GM12892 (cell line): ENCODE measurements around the gene RBM8A.
A peak's percentile ranks its signal among the peaks of the same experiment; 100 is the strongest.
"Not testable (repeated sequence)": the region's sequence is repeated elsewhere in the genome, so short reads cannot be mapped to it uniquely, and the experiment has no call there.

Experiments used
- DNase-seq: peaks from one replicate; pipeline ENCODE4 v3.0.0; 2011; ENCODE audit not compliant: insufficient read length
- FAIRE-seq: peaks from 2 replicates; lab custom pipeline; 2011; peaks lifted over from hg19 to GRCh38; lab: Jason Lieb, UNC
- POLR2A ChIP-seq: IDR thresholded peaks from 2 replicates; pipeline ENCODE4 v1.6.1; 2011; ENCODE audit warnings: low read depth, low read length, control low read depth
- POLR2AphosphoS5 ChIP-seq: IDR thresholded peaks from 2 replicates; pipeline ENCODE4 v1.6.1; 2011; ENCODE audit warnings: low read depth, low read length, control low read depth
- TAF1 ChIP-seq: IDR thresholded peaks from 2 replicates; pipeline ENCODE4 v1.6.1; 2011; ENCODE audit warnings: low read depth, mild to moderate bottlenecking, control low read depth, low read length, borderline replicate concordance

Gene RBM8A

GRCh38 chr1:145927916-145928643 lies 796 bp upstream of the RBM8A start:
- FAIRE-seq (no peak), DNase-seq (no peak)
- TF ChIP-seq POLR2AphosphoS5, result no peak
- TF ChIP-seq POLR2A, result no peak
- no peak for TF ChIP-seq TAF1

GRCh38 chr1:145926686-145927062 lies 610 bp downstream of the RBM8A start:
- no peak for TF ChIP-seq POLR2AphosphoS5
- no peak for TF ChIP-seq POLR2A
- no peak for TF ChIP-seq TAF1
- DNase-seq, result no peak
- FAIRE-seq, result no peak

- DNase-seq, result no peak
- FAIRE-seq, result no peak
- TF ChIP-seq POLR2AphosphoS5 (no peak), TAF1 (no peak), POLR2A (no peak)
These were observed 5.0 kb downstream of the RBM8A start for GRCh38 chr1:145922266-145922665.

GRCh38 chr1:145920297-145920696 lies 7.0 kb downstream of the RBM8A start:
- not testable (repeated sequence) for FAIRE-seq, DNase-seq

- no peak for FAIRE-seq
- no peak; the same call in 1 of the 2 replicates for TF ChIP-seq POLR2AphosphoS5
- TF ChIP-seq TAF1, result no peak
- peak; percentile 46; the same call in 1 of the 2 replicates for TF ChIP-seq POLR2A
- peak; percentile 88 for DNase-seq
These were observed 8.0 kb downstream of the RBM8A start for GRCh38 chr1:145918992-145919939.

GRCh38 chr1:145918144-145918991 lies 8.9 kb downstream of the RBM8A start, which contains the start of gene PEX11B:
Gene PEX11B, minus strand, starts transcription at chr1:145918717. Its CDS starts 29 bp downstream, at chr1:145918688.
- peak; percentile 41; the same call in 1 of the 2 replicates for TF ChIP-seq POLR2AphosphoS5
- peak; percentile 89 for TF ChIP-seq TAF1
- peak; percentile 78 for TF ChIP-seq POLR2A
- FAIRE-seq (peak; percentile 93), DNase-seq (peak; percentile 87)

GRCh38 chr1:145917595-145917994 lies 9.7 kb downstream of the RBM8A start:
- no peak for FAIRE-seq
- no peak for TF ChIP-seq POLR2A
- TF ChIP-seq POLR2AphosphoS5, result no peak
- no peak for TF ChIP-seq TAF1
- DNase-seq, result no peak

- no peak for TF ChIP-seq POLR2A
- TF ChIP-seq POLR2AphosphoS5, result no peak
- no peak for TF ChIP-seq TAF1
- no peak for DNase-seq
- no peak for FAIRE-seq
These were observed 10.5 kb downstream of the RBM8A start for GRCh38 chr1:145916745-145917144.

GRCh38 chr1:145912128-145912641 lies 15.1 kb downstream of the RBM8A start:
- TF ChIP-seq POLR2AphosphoS5 (no peak), TAF1 (no peak), POLR2A (no peak)
- DNase-seq (no peak), FAIRE-seq (no peak)

GRCh38 chr1:145908653-145909052 lies 18.6 kb downstream of the RBM8A start:
- FAIRE-seq, result no peak
- TF ChIP-seq TAF1 (no peak), POLR2A (no peak), POLR2AphosphoS5 (no peak)

More at GRCh38 chr1:145908653-145909052, 18.6 kb downstream of the RBM8A start:
- no peak for DNase-seq
